Lower leg skin (tissue), 3 donors: ENCODE results near the gene MAMDC2.

Source experiments
- CTCF ChIP-seq, 3 donors: fragments of 450-650 bp; IDR thresholded peaks; one replicate each; pipeline ENCODE4 v1.5.1; 2016; ENCODE audit warnings: antibody characterized with exemption in 3 of 3, mild to moderate bottlenecking in 3 of 3, moderate library complexity in 2 of 3
- POLR2A ChIP-seq, 2 donors: fragments of 450-650 bp; IDR thresholded peaks; one replicate each; pipeline ENCODE4 v1.6.1; 2016 to 2017; ENCODE audit warnings: antibody characterized with exemption in 2 of 2, mild to moderate bottlenecking in 1 of 2, moderate library complexity in 1 of 2

- TF ChIP-seq CTCF (IDR thresholded peaks at IDR 0.05) (no peak), POLR2A (IDR thresholded peaks at IDR 0.05) (no peak)
Measured at GRCh38 chr9:70147196-70147595, 103.5 kb downstream of the MAMDC2 start.
